Activated naive CD8-positive, alpha-beta T cell treated with anti-CD3 and anti-CD28 coated beads, Interleukin-2, amount 50 U/mL, for 24 hours (primary cell): ENCODE data around the gene CAPN12.

Experiments
- ATAC-seq: fragments of 150-1000 bp; cut with Tn5 transposase; one replicate; pipeline ENCODE4 v1.10.0; 2021
- DNase-seq: peaks from one replicate; pipeline ENCODE4 v3.0.0; 2021
- H3K27ac Mint-ChIP-seq: one replicate; pipeline ENCODE4 v1.8.0; 2021; ENCODE audit warnings: mild to moderate bottlenecking, mixed read lengths
- H3K27me3 Mint-ChIP-seq: one replicate; pipeline ENCODE4 v1.8.0; 2021; ENCODE audit warnings: mixed read lengths
- H3K36me3 Mint-ChIP-seq: one replicate; pipeline ENCODE4 v1.8.0; 2021; ENCODE audit warnings: low read depth, mixed read lengths
- H3K4me1 Mint-ChIP-seq: one replicate; pipeline ENCODE4 v1.8.0; 2021; ENCODE audit warnings: mixed read lengths
- H3K4me3 Mint-ChIP-seq: one replicate; pipeline ENCODE4 v1.8.0; 2021; ENCODE audit warnings: mild to moderate bottlenecking, moderate library complexity, mixed read lengths
- H3K9me3 Mint-ChIP-seq: one replicate; pipeline ENCODE4 v1.8.0; 2021; ENCODE audit warnings: mixed read lengths

CAPN12 gene

GRCh38 chr19:38684862-38685665 is 59.2 kb downstream of the CAPN12 start:
- no peak for ATAC-seq
- no peak for DNase-seq
- H3K4me1 Mint-ChIP-seq, result peaks cover 85% of the 10 kb centered on the region
- peak overlapping the region; percentile 82 for H3K27ac Mint-ChIP-seq
- peaks cover 33% of the 10 kb centered on the region for H3K36me3 Mint-ChIP-seq
- no peaks in the 10 kb centered on the region for H3K27me3 Mint-ChIP-seq
- H3K4me3 Mint-ChIP-seq, result peak overlapping the region; percentile 6
- peaks cover 4% of the 10 kb centered on the region for H3K9me3 Mint-ChIP-seq

GRCh38 chr19:38684078-38684861 is 60.0 kb downstream of the CAPN12 start:
- ATAC-seq, result peak; percentile 48
- peaks cover 4% of the 10 kb centered on the region for H3K9me3 Mint-ChIP-seq
- no peaks in the 10 kb centered on the region for H3K27me3 Mint-ChIP-seq

GRCh38 chr19:38683393-38684077 is 60.7 kb downstream of the CAPN12 start:
- DNase-seq, result peak; percentile 61
- Mint-ChIP-seq H3K27ac (peak overlapping the region; percentile 82), H3K27me3 (no peaks in the 10 kb centered on the region), H3K9me3 (peaks cover 4% of the 10 kb centered on the region), H3K4me3 (peak overlapping the region; percentile 38), H3K4me1 (peaks cover 86% of the 10 kb centered on the region), H3K36me3 (peaks cover 34% of the 10 kb centered on the region)
- ATAC-seq, result peak; percentile 60

More at GRCh38 chr19:38684078-38684861, 60.0 kb downstream of the CAPN12 start:
- H3K36me3 Mint-ChIP-seq, result peaks cover 36% of the 10 kb centered on the region
- peak overlapping the region; percentile 82 for H3K27ac Mint-ChIP-seq
- H3K4me3 Mint-ChIP-seq, result peak overlapping the region; percentile 38
- peaks cover 87% of the 10 kb centered on the region for H3K4me1 Mint-ChIP-seq
- peak; percentile 41 for DNase-seq

- peaks cover 91% of the 10 kb centered on the region for H3K4me1 Mint-ChIP-seq
- peaks cover 4% of the 10 kb centered on the region for H3K9me3 Mint-ChIP-seq
- ATAC-seq (no peak), DNase-seq (no peak)
- peaks cover 37% of the 10 kb centered on the region for H3K36me3 Mint-ChIP-seq
- no peak overlapping the region for H3K4me3 Mint-ChIP-seq
- H3K27ac Mint-ChIP-seq, result no peak overlapping the region
- H3K27me3 Mint-ChIP-seq, result no peaks in the 10 kb centered on the region
These were observed 61.3 kb downstream of the CAPN12 start for GRCh38 chr19:38682872-38683392.

GRCh38 chr19:38682195-38682867 is 61.9 kb downstream of the CAPN12 start:
- Mint-ChIP-seq H3K27me3 (no peaks in the 10 kb centered on the region), H3K4me1 (peaks cover 90% of the 10 kb centered on the region), H3K27ac (no peak overlapping the region), H3K9me3 (peaks cover 4% of the 10 kb centered on the region), H3K4me3 (no peak overlapping the region), H3K36me3 (peaks cover 37% of the 10 kb centered on the region)
- no peak for DNase-seq
- no peak for ATAC-seq
